Activated CD8-positive, alpha-beta memory T cell treated with anti-CD3 and anti-CD28 coated beads, Interleukin-2, amount 50 U/mL, for 1 hour (primary cell): ENCODE measurements around the gene TEX44.
"Not testable (repeated sequence)": the region's sequence is repeated elsewhere in the genome, so short reads cannot be mapped to it uniquely, and the experiment has no call there.

Experiments used
- DNase-seq: peaks from one replicate; pipeline ENCODE4 v3.0.0-alpha.2; 2020; ENCODE audit errors: extremely low read depth

Gene TEX44

GRCh38 chr2:231571661-231572191, 20.9 kb upstream of the TEX44 start:
- no peak for DNase-seq

DNA sequence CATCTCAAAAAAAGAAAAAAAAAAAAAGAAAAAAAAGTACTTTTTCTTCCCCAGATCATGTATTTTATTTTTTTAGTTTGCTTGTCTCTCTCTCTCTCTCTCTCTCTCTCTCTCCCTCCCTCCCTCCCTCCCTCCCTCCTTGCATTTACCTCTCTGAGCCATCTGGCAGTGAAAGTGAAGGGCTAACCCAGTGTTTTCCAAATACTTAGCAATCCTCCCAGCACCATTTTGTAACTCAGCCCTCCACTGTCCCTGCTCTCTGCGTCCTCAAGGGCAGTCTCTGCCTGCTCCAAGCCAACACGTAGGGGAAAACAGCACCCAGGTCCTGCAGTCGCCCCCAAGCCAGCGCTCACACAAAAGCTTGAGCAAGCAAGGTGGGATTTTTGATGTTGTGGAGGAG, 19.6 kb upstream of the TEX44 start:
- no peak for DNase-seq

DNA sequence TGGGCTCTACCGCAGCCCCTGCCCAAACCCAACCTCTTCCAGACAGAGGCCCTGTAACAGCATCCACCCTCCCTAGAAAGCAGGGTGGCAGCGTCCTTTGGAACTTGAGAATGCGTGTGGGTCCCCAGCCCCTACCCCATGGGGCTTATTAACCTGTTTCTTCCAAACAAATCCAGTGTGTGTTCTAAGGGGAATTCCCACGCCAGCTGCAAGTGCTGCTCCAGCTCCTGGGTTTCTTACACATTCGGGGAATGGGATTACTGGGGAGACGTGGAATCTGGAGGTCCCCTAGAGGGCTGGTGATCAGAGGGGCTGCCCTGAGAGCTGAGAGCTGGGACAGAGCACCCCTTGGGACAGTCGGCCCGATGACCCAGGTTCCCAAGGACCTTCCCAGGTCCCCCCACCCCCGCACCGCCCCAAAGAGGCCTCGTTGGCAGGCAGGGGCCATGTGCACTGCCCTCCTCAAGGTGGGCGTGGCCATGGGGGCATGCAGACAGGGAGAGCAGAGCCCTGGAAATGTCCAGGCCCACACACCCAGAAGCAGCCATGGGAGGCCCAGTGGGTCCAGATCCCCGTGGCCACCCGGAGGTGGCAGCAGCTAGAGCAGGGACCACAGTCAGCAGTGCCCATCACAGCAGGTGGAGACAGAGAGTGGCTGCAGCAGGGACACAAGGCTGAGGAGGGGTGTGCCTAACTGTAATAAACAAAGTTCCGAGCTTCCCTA, 18.8 kb upstream of the TEX44 start:
- no peak for DNase-seq

GRCh38 chr2:231575612-231576256, 16.9 kb upstream of the TEX44 start:
- no peak for DNase-seq

- DNase-seq: no peak
These were observed 16.2 kb upstream of the TEX44 start for GRCh38 chr2:231576465-231576864.

DNA sequence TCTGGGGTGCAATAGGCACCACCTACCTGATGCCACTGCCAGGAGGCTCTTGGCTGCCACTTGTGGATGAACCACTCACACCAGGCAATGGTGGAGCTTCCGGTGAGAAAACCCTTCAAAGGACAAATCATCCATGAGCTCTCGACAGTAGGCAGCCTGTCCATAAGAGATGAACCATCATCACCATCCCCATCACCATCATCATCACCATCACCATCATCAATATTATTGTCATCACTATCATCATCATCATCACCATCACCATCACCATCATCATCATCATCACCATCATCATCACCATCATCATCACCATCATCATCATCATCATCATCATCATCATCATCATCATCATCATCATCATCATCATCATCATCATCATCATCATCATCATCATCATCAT, 14.0 kb upstream of the TEX44 start:
- not testable (repeated sequence) for DNase-seq

DNA sequence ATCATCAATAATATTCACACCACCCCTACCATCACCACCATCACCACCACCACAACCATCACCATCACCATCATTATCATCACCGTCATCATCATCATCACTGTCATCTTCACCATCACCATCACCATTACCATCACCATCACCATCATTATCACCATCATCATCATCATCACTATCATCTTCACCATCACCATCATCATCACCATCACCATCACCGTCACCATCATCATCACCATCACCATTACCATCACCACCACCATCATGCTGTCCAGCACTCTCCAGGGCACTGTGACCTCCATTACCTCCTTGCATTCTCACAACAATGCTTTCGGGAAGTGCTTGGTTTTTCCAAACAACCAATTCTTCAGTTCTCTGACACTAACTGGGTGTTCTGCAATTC, 13.1 kb upstream of the TEX44 start:
- DNase-seq: no peak

- no peak for DNase-seq
These were observed 11.3 kb upstream of the TEX44 start for GRCh38 chr2:231581328-231581727.

GRCh38 chr2:231583982-231584381, 8.7 kb upstream of the TEX44 start:
- DNase-seq: no peak

- DNase-seq: not testable (repeated sequence)
These were observed 4.9 kb upstream of the TEX44 start for GRCh38 chr2:231587744-231588143.

DNA sequence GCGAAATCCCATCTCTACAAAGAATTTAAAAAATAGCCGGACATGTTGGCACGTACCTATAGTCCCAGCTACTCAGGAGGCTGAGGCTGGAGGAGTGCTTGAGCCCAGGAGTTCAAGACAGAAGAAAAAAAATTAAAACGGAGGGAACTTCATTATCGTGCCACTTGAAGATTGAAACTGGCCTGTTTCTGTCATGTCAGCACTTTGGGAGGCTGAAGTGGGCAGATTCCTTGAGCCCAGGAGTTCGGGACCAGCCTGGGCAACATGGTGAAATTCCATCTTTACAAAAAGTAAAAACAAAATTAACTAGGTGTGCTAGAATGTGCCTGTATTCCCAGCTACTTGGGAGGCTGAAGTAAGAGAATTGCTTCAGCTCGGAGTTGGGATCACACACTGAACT, 3.0 kb upstream of the TEX44 start:
- DNase-seq: no peak

DNA sequence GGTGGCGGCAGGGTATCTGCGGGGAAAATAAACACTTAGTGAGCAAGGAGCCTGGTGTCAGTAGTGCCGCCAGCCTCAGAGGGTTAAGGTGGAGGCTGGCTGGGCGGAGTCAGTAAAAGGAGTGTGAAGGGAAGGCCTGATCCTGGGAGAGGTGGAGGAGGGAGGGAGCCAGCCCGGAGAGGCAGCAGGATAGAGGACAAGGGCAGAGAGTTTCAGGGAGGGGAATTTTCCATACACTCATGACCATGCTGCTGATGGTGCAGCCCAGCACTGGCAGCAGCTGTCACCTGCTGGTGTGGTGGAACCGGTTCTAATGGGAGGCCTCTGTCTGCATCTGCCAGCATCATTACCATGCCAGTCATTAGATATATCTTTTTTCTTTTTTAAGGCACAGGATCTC, 2.0 kb upstream of the TEX44 start:
- DNase-seq: no peak

DNA sequence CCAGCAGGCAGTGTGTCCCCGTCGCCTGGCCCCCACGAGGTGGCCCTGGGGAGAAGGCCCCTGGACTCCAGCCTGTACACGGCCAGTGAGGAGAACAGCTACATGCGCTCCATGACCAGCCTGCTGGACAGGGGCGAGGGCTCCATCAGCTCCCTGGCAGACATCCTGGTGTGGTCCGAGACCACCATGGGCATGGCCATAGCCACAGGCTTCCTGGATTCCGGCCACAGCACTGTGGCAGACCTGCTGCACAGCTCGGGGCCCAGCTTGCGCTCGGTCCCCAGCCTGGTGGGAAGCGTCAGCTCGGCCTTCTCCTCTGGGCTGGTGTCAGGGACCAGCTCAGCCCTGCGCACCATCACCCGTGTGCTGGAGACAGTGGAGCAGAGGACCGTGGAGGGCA, 1.0 kb downstream of the TEX44 start:
- DNase-seq: no peak

- no peak for DNase-seq
These were observed 4.4 kb downstream of the TEX44 start for GRCh38 chr2:231597014-231597611.

DNA sequence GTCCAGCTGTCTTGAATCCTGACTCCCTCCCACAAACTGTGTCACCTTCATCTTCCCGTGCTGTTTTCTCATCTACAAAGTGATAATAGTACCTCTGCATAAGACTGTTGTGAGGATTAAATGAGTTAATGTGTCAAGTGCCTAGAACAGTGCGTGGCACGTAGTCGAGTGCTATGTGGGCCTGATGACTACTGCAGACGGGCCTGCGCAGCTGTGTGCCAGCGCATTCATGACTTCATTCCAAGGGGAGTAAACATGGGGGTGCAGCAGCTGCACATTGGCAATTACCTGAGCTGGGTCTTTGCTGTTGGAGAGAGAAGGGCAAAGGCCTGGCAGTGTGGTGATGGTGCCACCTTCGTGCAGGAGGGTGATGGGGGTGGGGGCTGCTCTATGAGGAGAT, 5.0 kb downstream of the TEX44 start:
- no peak for DNase-seq

GRCh38 chr2:231600619-231601355, 8.1 kb downstream of the TEX44 start:
- DNase-seq: no peak

- peak; percentile 43 for DNase-seq
These were observed 8.9 kb downstream of the TEX44 start for GRCh38 chr2:231601356-231602229.

DNA sequence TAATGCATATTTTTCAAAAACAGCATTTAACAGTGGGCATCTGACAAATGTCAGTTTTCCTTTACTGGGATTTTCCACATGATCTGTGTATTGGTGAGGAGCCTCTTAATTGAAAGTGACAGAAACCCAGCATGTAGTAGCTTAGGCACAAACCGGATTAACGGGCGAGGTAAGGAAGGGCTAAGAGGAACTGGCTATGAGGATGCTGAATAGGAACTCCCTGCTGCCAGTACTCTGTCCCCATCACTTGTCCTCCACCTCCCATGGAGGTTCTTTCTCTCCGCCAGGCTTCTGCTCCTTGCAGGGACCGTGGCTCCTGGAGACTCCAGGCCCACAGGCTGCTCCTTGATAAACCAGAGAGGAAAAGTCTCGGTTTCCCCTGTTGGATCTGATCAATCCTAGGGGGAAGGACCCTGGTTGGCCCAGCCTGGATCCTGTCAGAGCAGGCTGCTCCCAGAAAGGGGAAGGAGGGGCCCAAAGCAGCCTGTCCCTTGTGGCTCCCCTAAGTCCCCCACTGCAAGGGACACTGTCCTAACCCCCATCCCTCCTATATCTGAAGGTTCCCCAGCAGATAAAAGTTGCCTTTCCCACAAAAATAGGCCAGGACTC, 10.3 kb downstream of the TEX44 start:
- DNase-seq: no peak

- DNase-seq: no peak
These were observed 11.5 kb downstream of the TEX44 start for GRCh38 chr2:231604101-231604684.
